ENCODE data around the gene PATL2.
"Not testable (repeated sequence)": the region's sequence is repeated elsewhere in the genome, so short reads cannot be mapped to it uniquely, and the experiment has no call there.

Gene PATL2

DNA sequence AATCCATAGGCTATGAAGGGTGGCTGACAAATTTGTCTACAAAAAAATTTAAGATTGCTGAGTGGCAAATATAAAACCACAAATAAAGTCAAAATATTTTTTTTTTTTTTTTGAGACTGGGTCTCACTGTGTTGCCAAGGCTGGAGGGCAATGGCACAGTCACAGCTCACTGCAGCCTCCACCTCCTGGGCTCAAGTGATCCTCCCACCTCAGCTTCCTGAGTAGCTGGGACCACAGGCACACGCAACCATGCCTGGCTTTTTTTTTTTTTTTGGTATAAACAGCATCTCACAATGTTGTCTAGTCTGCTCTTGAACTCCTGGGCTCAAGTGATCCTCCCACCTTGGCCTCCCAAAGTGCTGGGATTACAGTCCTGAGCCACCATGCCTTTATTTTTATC lies 20.9 kb downstream of the PATL2 start:
- peak in 1 of 2 experiments; percentile 28 for DNase-seq

DNA sequence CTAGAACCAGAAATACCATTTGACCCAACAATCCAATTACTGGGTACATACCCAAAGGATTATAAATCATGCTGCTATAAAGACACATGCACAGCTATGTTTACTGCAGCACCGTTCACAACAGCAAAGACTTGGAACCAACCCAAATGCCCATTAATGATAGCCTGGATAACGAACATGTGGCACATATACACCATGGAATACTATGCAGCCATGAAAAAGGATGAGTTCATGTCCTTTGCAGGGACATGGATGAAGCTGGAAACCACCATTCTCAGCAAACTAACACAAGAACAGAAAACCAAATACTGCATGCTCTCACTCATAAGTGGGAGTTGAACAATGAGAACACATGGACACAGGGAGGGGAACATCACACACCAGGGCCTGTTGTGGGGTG lies 21.8 kb downstream of the PATL2 start:
- not testable (repeated sequence) for DNase-seq

DNA sequence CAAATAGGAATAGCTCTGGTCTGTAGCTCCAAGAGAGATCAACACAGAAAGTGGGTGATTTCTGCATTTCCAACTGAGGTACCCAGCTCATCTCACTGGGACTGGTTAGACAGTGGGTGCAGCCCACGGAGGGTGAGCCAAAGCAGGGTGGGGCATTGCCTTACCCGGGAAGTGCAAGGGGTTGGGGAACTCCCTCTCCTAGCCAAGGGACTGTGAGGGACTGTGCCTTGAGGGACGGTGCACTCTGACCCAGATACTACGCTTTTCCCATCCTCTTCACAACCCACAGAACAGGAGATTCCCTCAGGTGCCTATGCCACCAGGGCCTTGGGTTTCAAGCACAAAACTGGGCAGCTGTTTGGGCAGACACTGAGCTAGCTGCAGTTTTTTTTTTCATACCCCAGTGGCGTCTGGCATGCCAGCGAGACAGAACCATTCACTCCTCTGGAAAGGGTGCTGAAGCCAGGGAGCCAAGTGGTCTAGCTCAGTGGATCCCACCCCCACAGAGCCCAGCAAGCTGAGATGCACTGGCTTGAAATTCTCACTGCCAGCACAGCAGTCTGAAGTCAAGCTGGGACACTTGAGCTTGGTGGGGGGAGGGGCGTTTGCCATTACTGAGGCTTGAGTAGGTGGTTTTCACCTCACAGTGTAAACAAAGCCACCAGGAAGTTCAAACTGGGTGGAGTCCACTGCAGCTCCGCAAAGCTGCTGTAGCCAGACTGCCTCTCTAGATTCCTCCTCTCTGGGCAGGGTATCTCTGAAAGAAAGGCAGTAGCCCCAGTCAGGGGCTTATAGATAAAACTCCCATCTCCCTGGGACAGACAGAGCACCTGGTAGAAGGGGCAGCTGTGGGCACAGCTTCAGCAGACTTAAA lies 28.1 kb downstream of the PATL2 start:
- DNase-seq: peak; percentile 48 to 66

DNA sequence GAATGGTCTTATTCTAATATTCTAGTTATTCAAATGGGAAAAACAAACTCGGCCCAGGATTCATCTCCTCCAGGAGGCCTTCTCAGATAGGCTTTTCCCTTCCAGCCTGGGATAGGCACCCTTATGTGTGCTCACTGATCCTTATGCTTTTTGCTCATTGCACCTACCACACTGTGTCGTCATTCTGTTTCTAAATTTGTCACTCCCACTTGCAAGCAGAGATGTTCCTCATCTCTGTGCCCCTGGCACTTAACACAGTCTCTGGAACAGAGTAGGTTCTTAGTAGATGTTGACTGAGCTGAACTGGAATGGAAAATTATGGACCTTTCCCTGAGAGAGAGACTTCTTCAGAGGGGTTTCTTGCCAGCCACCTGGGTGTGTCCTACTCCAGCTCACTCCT lies 28.9 kb downstream of the PATL2 start:
- no peak for DNase-seq

DNA sequence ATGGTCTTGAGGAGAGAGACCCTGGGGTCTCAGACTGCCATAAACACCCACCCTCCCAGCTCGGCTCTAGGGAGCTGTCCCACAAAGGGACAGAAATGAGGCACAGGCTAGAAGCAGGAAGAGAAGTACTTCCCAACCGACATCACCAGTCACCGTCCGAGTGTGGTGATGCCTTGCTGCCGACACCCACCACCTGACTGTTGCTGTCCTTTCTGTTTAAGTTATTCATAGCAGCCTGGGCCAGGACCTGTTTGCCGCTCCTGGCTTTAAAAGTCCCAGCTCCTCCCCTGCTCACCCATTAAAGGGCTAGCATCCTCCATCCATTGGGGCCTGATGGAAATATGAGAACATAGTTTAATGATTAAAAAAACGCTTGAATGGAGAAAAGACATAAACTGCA lies 34.4 kb downstream of the PATL2 start:
- DNase-seq: peak in 1 of 2 experiments; percentile 36

DNA sequence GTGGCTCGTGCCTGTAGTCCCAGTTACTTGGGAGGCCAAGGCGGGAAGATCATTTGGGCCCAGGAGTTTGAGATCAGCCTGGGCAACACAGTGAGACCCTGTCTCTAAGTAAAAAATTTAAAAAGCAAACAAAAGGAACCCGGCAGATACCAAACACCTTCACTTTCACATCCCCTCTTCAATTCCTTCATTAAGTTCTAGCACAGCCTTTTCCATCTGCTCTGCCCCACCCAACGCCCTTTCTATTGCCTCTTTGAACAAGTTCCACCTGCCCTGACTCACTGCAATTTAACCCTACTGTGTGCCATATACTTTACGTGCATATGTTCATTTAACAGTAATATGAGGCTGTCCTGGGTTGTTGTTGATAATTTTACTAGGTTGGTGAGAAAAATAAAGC lies 35.2 kb downstream of the PATL2 start:
- DNase-seq: peak in 1 of 2 experiments; percentile 27

DNA sequence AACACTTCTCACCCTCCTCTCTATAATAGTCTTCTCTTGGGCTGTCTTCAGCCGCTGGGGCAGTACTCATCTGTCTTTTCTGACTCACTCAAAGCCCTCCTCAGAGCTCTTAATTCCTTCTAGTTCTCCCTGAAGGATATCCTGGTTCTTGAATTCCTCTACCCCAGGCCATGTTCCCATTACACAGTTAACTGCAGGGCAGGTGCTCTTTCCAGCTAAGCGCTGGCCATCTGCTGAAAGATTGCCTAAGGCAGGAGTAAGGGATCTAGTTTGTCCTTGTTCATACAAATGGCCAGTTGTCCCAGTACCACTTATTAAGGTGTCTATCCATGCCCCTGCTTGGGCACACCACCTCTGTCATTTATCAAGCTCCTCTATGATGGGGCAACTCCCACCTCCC lies 37.5 kb downstream of the PATL2 start:
- no peak for DNase-seq

DNA sequence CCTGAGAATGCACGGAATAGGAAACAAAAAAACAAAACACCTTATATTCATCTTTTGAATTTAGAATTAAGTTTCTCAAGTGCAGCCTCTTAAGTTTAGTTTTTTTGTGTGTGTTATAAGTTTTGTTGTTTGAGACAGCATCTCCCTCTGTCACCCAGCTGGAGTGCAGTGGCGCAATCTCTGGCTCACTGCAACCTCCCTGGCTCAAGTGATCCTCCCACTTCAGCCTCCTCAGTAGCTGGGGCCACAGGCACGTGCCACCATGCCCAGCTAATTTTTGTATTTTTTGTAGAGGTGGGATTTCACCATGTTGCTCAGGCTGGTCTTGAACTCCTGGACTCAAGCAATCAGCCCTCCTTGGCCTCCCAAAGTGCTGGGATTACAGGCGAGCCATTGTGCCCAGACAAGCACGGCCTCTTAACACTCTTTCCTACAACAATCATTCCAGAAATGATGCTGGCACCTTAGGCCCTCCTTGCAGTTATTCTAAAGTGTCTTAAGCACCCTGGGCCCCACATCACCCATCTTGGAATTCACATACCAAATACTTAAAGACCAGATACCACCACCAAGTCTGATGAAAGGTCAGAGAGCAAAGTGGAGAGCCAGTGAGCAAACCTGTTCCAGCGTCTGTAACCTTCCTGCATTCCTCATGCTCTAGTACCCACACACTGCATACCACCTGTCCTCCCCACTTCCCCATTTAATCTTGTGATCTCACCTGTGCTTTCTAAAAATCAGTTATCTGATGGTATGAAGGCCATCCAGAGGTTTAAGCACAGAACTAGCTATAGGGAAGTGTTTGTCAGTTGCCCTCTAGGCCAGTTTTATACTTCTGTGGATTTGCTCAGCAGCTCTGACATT lies 40.8 kb downstream of the PATL2 start:
- DNase-seq: no peak

DNA sequence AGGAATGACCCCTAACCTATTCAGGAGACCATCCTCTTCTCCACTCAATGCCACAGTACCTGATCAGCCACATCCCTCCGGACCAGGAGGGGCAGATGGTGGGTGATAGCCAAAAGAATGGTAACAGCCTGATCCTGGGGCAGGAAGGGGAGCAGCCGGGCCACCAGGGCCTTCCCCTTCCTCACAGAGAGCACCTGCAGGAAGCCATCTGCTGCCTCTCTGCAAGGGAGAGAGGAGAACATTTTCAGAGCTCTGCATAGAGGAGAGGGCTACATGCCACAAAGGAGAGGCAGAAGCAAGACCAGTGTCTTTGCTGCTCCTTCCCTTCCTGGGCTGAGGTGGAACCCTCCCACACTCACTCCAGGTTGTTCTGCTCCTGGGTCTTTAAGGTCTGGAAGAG lies 42.2 kb downstream of the PATL2 start:
- DNase-seq: no peak

DNA sequence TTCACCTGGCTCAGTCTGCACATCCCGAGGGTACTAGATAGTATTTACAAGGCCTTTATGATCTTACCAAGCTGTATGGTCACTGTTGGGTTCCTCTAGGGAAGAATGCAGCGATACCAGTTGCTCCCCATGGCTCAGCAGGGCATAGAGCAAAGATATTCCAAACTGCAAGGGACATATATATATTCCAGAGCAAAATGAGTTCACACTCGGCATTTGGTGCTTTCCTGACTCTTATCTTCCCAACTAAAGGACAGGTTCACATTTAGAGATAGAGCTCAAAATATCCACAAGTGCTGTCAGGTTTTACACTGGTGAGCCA lies 44.1 kb downstream of the PATL2 start:
- no peak for DNase-seq

DNA sequence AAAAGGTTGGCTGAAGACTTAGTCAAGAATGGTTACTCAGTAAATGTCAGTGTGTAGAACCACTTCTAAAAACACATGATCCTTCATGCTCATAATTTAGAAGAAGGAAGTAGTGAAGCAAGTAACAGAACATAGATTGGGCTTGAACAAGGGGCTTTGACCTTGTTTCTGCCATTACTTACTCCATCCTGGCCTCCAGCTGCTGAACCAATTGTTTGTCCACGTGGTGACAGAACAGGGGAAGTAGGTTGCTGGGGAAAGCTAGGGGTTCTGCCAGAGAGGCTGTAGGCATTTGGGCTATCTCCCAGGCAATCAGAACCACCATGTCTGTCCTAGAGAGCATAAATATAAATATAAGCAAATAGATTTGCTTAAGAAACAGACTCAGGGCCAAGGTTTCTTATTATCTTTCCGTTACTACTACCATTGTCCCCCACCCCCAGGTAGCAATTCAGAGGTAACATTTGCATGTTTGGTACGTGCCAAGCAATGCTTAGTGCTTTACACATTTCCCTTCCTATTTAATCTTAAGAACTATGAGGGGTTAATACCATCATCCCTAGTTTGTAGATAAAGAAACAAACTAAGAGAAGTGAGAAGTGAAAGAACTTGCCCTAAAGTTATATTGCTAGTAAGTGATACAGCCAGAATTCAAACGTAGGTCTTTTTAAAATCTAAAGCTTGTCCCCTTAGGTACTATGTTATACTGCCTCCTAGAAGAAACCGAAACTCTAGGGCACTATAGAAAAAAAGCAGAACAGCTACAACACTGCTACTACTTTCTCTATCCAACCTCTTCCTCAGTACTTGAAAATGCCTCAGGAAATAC lies 44.7 kb downstream of the PATL2 start:
- DNase-seq: no peak

DNA sequence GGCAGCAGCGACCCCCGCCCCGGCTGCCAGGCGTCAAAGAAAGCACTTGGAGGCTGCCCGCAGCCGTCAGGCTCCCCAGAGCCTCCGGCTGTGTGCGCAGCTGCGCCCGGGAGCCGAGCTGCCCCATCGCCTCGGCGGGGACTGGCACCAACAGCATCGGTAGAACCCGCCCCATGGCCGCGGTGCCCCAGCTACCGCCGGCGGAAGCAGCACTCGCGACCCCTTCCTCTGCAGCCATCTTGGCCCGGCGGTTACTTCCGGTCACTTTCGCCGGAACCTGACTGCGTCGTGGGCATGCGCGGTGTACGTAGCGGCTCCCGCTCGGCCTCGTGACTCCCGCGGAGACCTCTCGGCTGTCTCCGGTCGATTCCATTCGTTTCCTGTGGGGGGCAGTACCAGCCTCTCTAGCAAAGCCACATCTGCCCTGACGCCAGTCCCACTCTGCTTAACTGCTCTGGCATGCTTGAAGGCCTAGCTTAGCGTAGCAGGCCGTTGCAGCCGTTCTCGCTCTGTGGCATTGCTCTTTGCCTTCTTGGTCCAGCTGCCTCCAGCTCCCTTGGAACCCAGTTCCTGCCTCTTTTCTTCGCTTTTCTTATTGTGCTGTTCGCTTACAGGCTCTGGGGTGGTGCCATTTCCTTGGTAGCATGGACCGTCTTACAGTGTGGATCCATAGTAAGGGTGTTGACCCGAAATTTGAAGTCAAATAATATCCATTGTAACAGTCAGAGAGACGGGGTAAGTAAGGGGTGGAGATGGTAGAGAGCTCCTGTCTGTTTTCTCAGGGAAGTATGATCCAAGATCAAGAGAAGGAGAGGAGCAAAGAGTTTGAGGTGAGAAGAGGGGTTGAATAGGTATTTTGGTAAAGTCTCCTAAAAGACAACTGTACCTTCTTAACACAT lies 47.5 kb downstream of the PATL2 start, which contains the start of gene SPG11:
Gene SPG11 (minus strand): TSS at position 253 of the 899 bp plus-strand sequence. CDS start 15 bp downstream, at position 238.
- peak; percentile 92 to 96 for DNase-seq

DNA sequence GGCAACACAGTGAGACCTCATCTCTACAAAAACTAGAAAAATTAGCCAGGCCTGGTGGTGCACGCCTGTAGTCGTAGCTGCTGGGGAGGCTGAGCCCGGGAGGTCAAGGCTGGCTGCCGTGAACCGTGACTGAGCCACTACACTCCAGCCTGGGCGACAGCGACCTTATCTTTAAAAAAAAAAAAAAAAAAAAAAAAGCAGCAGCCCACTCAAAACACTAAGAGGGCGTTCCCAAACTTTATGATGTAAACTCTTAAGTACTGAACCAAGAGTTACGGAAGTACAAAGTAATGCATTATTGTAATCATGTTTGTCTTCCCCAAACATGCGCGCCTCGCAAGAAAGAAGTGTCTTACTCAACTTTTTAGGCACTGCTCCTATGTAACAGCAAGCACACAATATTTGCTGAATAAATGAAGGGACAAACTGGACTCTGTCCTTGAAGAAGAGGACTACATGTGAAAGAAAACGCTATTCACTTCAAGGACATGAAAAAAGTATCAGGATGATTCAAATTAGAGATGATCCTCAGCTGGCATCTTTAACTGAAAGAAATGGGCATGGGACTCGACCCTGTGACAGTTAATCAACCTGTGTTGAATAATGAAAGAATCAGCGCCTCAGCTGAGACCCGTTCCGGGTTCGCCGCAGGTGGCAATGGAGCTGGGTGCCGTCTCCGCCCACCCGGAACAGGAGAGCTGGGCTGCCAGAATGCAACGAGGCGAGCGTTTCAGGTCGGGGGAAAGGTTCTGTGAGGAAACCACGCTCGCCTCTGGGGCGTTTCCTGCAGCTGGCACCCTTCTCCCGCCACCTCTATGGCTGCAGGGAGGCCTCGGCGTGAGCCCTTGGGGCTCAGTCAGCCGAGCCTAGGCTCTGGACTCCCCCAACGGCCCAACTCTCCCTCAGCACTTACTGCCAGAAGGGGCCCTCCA lies 48.4 kb downstream of the PATL2 start:
- DNase-seq: peak; percentile 67 to 83

DNA sequence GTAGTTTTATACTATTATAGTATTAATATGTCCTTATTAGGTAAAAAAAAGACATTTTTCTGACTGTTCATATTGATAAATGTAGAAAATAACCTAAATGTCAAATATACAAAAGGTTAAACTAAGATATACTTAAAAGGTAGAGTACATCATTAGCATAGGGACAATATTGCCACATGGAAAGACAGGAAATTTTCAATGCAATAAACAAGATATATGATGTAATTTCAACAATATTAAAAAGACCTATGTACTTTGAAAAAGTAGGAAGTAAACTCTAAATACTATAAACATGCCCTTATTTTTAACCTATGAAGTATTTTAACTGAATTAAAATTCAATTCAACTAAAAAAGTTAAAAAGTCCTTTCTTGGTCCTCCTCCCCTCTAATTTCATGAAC lies 49.5 kb downstream of the PATL2 start:
- no peak for DNase-seq

DNA sequence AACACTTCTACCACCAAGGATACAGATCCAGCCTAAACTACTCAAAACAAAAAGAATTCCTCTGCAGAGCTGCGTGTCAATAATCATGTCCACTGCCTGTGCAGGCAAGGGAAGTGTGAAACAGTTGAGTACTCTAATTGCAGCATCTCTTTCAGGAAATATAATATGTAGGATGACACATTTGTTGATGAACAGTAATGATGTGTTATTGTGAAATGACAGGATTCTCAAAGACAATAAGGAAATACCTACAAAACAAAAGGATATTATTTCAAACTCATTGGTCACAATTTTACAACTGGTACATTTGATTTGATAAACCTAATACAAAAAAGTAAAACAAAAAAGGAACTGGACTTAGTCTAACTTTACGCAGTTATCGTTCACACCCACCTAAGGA lies 52.1 kb downstream of the PATL2 start:
- DNase-seq: no peak

DNA sequence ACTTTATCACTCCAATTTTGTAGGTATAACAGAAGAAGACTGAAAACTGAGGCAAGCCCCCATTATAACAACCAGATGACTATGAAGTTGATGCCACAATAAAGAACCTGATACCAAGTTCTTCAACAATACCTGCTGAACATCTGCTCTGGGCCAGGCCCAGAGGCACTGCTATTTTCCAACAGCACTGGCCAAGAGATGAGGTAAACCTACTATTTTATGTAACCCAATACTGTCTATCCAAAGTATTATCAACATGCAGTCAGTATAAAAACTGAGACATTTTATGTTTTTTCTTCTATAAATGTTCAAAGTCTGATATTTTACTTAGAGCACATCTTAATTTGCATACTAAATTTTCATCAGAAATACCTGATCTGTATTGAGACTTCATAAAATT lies 53.7 kb downstream of the PATL2 start:
- no peak for DNase-seq

DNA sequence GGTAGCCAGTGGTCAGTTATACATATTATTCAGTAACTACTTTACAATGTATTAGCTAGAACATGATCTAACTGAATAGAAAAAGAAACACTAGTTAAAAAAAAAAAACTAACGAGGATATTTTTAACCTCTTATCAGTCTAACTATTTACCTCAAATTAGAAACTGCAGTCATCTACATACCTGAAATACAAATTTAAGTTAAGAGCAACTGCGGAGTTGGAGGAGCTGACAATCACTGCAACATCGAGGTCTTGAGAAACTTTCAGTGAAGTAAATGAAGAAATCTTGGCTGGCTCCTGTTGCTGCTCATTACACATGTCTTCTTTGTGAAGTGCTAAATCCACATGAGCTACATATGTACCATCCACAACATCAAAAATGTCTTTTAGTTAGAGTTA lies 54.2 kb downstream of the PATL2 start:
- DNase-seq: no peak

DNA sequence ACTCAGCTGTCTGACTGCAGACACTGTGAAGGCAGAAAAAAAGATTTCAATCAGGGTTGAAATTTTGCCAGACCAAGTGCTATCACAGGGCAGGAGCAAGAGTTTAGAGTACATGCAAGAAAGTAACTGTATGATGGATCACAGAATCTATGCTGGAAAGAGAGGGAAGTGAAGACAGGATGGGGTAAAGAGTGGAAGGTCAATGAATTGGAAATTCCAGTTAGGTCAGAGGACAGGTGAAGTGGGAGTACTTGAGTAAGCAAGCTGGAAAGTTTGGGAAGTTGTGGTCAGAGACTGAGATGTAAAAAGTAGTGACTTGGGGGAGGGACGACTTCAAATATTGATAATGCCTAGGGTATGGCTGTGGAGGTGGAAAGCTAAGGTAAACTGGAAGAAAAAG lies 54.8 kb downstream of the PATL2 start:
- no peak for DNase-seq

DNA sequence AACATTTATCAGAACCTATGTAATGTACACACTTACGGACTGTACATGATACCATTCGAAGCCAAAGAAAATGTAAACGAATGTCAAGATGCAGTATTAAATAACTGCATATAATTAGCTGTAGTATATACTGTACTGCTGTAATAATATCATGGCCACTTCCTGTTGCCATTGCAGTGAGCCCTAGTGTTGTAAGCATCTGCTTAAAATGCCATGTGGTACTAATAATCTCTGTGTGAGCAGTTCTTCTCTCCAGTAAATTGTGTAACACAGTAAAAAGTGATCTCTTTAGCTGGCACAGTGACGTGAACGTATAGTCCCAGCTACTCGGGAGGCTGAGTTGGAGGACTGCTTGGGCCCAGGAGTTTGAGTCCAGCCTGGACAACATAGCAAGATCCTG lies 56.3 kb downstream of the PATL2 start:
- DNase-seq: no peak

DNA sequence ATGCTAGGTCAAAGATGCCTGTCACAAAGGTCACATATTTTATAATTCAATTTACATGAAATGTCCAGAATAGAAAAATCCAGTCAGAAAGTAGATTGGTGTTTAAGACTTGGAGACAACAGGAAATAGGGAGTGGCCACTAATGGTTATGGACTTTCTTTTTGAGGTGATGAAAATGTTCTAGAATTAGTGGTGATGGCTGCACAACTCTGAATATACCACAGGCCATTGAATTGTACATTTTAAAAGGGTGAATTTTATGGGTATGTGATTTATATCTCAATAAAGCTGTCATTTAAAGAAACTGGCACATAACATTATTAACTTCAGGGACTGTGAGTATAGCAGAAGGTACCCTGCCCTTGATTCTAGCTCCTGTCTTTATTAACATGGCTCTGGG lies 63.5 kb downstream of the PATL2 start:
- no peak for DNase-seq

DNA sequence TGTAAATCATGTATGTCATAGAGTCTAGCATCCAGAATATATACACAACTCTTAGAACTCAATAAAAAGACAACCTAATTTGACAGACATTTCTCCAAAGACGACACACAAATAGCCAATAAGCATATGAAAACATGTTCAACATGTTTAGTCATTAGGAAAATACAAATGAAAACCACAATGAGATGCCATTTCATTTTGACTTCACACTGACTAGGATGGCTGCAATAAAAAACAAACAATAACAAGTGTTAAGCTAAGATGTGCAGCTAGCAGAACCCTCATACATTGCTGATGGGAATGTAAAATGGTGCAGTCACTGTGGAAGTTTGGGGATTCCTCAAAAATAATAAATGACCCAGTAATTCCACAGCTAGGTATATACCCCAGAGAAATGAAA lies 64.1 kb downstream of the PATL2 start:
- DNase-seq: no peak

Data from stimulated activated CD4-positive, alpha-beta T cell treated with anti-CD3 and anti-CD28 coated beads, Interleukin-4, amount 100 ng/mL, for 4 hours (primary cell).